ENCODE results near the gene GNG5. TPM values are rescaled to one million over a fixed set of nuclear protein-coding genes. Genes with fewer than 3 reads are reported as not detected.

The GNG5 gene
- total and polyA plus RNA-seq, 12 donors: 140 to 254 (median 164) TPM

- peaks cover 0 to 21% (median 15%) of the 10 kb centered on the region in 9 donors for H3K4me1 ChIP-seq
- no peak overlapping the region for H3K4me3 ChIP-seq
- intact Hi-C loops (cut with DNase I): loop anchor here in 2 of 10 donors (5.0 to 10.0 kb wide), 2 partner anchors 96 to 129 kb away; partner anchors contain the start of gene CTBS (in 1 of the 2)
- H3K27me3 ChIP-seq: peaks cover 0 to 71% (median 61%) of the 10 kb centered on the region in 7 donors
- DNase-seq (no peak), ATAC-seq (no peak)
- TF ChIP-seq CTCF (IDR thresholded peaks at IDR 0.05): no peak
- H3K36me3 ChIP-seq: peaks cover 0 to 3% (median 0%) of the 10 kb centered on the region in 9 donors
- no peak overlapping the region for H3K27ac ChIP-seq
- WGBS, 2 donors: 38 to 45% methylated on average over 1 of the region's 1 CpG
- H3K9me3 ChIP-seq: peaks cover 0 to 6% (median 0%) of the 10 kb centered on the region in 11 donors
Measured at GRCh38 chr1:84476225-84476624, 30.2 kb downstream of the GNG5 start.

- intact Hi-C loops (cut with DNase I): no loop called here
- no peak for DNase-seq
- H3K27ac ChIP-seq: no peak overlapping the region
- no peak for TF ChIP-seq CTCF (IDR thresholded peaks at IDR 0.05)
- H3K4me3 ChIP-seq: no peak overlapping the region
- no peaks in the 10 kb centered on the region for H3K36me3 ChIP-seq
- H3K9me3 ChIP-seq: no peaks in the 10 kb centered on the region
- no peak for ATAC-seq
- peaks cover 0 to 75% (median 56%) of the 10 kb centered on the region in 7 donors for H3K27me3 ChIP-seq
- H3K4me1 ChIP-seq: no peaks in the 10 kb centered on the region
Measured at GRCh38 chr1:84467298-84467697, 39.1 kb downstream of the GNG5 start.

- DNase-seq (no peak), ATAC-seq (no peak)
- peaks cover 0 to 55% (median 22%) of the 10 kb centered on the region in 7 donors for H3K27me3 ChIP-seq
- H3K27ac ChIP-seq: no peak overlapping the region
- intact Hi-C loops (cut with DNase I): no loop called here
- no peaks in the 10 kb centered on the region for H3K9me3 ChIP-seq
- H3K4me1 ChIP-seq: no peaks in the 10 kb centered on the region
- 68 to 69% methylated on average over 1 of the region's 1 CpG for WGBS, 2 donors
- H3K4me3 ChIP-seq: no peak overlapping the region
- H3K36me3 ChIP-seq: no peaks in the 10 kb centered on the region
- TF ChIP-seq CTCF (IDR thresholded peaks at IDR 0.05): no peak
Measured at GRCh38 chr1:84462118-84462517, 44.3 kb downstream of the GNG5 start.

- Histone ChIP-seq H3K36me3 (no peaks in the 10 kb centered on the region), H3K4me3 (no peak overlapping the region), H3K9me3 (peaks cover 0 to 2% (median 0%) of the 10 kb centered on the region in 11 donors), H3K4me1 (no peaks in the 10 kb centered on the region), H3K27me3 (peaks cover 0 to 25% (median 0%) of the 10 kb centered on the region in 7 donors), H3K27ac (no peak overlapping the region)
- DNase-seq (no peak), ATAC-seq (no peak)
- no peak for TF ChIP-seq CTCF (IDR thresholded peaks at IDR 0.05)
- 62 to 67% methylated on average over 3 of the region's 3 CpGs for WGBS, 2 donors
- intact Hi-C loops (cut with DNase I): no loop called here
Measured at GRCh38 chr1:84452436-84452835, 53.9 kb downstream of the GNG5 start.
